ENCODE measurements around the gene ACOXL.

The ACOXL gene

GRCh38 chr2:111045771-111046444 lies 313.5 kb downstream of the ACOXL start:
- DNase-seq, result no peak

- no peak for DNase-seq
Measured at GRCh38 chr2:111046670-111047069, 314.3 kb downstream of the ACOXL start.

- DNase-seq, result no peak
Measured at GRCh38 chr2:111048856-111049768, 316.7 kb downstream of the ACOXL start.

- no peak for DNase-seq
Measured at GRCh38 chr2:111049792-111050640, 317.6 kb downstream of the ACOXL start.

- no peak for DNase-seq
Measured at GRCh38 chr2:111050701-111051376, 318.5 kb downstream of the ACOXL start.

- DNase-seq, result no peak
Measured at GRCh38 chr2:111052621-111053020, 320.2 kb downstream of the ACOXL start.

GRCh38 chr2:111053266-111053665 lies 320.9 kb downstream of the ACOXL start:
- DNase-seq, result no peak

GRCh38 chr2:111053825-111054515 lies 321.6 kb downstream of the ACOXL start:
- DNase-seq, result no peak

- DNase-seq, result no peak
Measured at GRCh38 chr2:111054791-111055691, 322.7 kb downstream of the ACOXL start.

GRCh38 chr2:111055735-111056134 lies 323.4 kb downstream of the ACOXL start:
- DNase-seq, result no peak

GRCh38 chr2:111057045-111057444 lies 324.7 kb downstream of the ACOXL start:
- no peak for DNase-seq

GRCh38 chr2:111057721-111058120 lies 325.3 kb downstream of the ACOXL start:
- DNase-seq, result no peak

GRCh38 chr2:111058264-111058663 lies 325.9 kb downstream of the ACOXL start:
- DNase-seq, result no peak

GRCh38 chr2:111061191-111061590 lies 328.8 kb downstream of the ACOXL start:
- DNase-seq, result no peak

- DNase-seq, result no peak
Measured at GRCh38 chr2:111062417-111062816, 330.0 kb downstream of the ACOXL start.

- no peak for DNase-seq
Measured at GRCh38 chr2:111066062-111066593, 333.8 kb downstream of the ACOXL start.

- DNase-seq, result no peak
Measured at GRCh38 chr2:111068435-111069058, 336.2 kb downstream of the ACOXL start.

- DNase-seq, result no peak
Measured at GRCh38 chr2:111069722-111070121, 337.3 kb downstream of the ACOXL start.

GRCh38 chr2:111071600-111072171 lies 339.3 kb downstream of the ACOXL start:
- DNase-seq, result no peak
